Endothelial cell (in vitro differentiated cells): ENCODE data around the gene YWHAG. TPM values are rescaled to one million over a fixed set of nuclear protein-coding genes. Genes with fewer than 3 reads are reported as not detected.

ENCODE experiments used
- DNase-seq: peaks from one replicate; pipeline ENCODE4 v3.0.0; 2021; ENCODE audit warnings: low spot score
- H3K27ac Mint-ChIP-seq: one replicate; pipeline ENCODE4 v1.8.0; 2021; ENCODE audit warnings: mixed read lengths, inconsistent platforms; ENCODE audit not compliant: unreplicated experiment
- H3K27me3 Mint-ChIP-seq: one replicate; pipeline ENCODE4 v1.8.0; 2021; ENCODE audit warnings: mild to moderate bottlenecking, moderate library complexity, mixed read lengths, inconsistent platforms; ENCODE audit not compliant: unreplicated experiment
- H3K36me3 Mint-ChIP-seq: one replicate; pipeline ENCODE4 v1.8.0; 2021; ENCODE audit warnings: mild to moderate bottlenecking, low read depth, mixed read lengths, inconsistent platforms; ENCODE audit not compliant: unreplicated experiment
- H3K4me1 Mint-ChIP-seq: one replicate; pipeline ENCODE4 v1.8.0; 2021; ENCODE audit warnings: mild to moderate bottlenecking, mixed read lengths, inconsistent platforms; ENCODE audit not compliant: unreplicated experiment
- H3K4me3 Mint-ChIP-seq: one replicate; pipeline ENCODE4 v1.8.0; 2021; ENCODE audit warnings: mild to moderate bottlenecking, mixed read lengths, inconsistent platforms; ENCODE audit not compliant: unreplicated experiment
- H3K9me3 Mint-ChIP-seq: one replicate; pipeline ENCODE4 v1.8.0; 2021; ENCODE audit warnings: mixed read lengths, inconsistent platforms; ENCODE audit not compliant: unreplicated experiment
- CTCF ChIP-seq: fragments of 200-600 bp; sonication (generic); IDR thresholded peaks from one replicate; pipeline ENCODE4 v1.5.0; 2021; ENCODE audit warnings: antibody characterized with exemption; ENCODE audit not compliant: unreplicated experiment
- total RNA-seq: library from RNA; stranded (reverse); fragmentation: NEBNext Ultra II Directional; extraction: Animal tissue kit (Norgen Biotek cat#: 25700); gene quantifications from one replicate; pipeline ENCODE4 v1.2.1, GENCODE V29; 2021; ENCODE audit not compliant: unreplicated experiment

YWHAG gene
- total RNA-seq, 1 donor from 2014 or later, result 136 TPM

DNA sequence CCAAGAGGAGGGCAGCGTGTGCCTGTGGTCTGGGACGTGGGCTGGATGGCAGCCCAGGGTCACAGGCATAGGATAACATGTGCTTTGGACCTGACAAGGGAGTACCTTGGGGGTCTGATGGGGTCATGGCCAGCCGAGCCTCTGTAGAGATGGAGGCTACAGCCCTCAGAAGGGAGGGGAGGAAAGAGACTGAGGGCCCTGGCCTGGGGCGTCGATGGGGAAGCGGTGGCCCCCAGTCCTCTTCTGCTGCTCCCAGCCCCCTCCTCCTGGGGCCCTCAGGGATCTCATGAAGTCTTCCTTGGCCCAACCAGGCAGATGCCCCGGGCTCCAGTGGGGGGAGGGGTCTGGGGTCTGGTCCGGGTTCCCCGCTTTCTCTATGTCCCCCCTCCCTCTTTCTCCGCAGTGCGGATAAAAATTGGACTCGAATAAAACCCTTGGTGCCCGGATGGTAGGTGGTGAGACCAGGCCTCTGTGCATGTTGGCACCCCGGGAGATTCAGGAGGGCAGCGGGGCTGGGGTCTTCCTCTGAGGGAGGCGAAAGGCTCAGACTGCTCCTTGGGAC lies 71.9 kb downstream of the YWHAG start:
- no peaks in the 10 kb centered on the region for H3K9me3 Mint-ChIP-seq
- DNase-seq, result no peak
- TF ChIP-seq CTCF, result no peak
- H3K27ac Mint-ChIP-seq, result no peak overlapping the region
- H3K4me3 Mint-ChIP-seq, result no peak overlapping the region
- peaks cover 24% of the 10 kb centered on the region for H3K27me3 Mint-ChIP-seq
- peaks cover 11% of the 10 kb centered on the region for H3K36me3 Mint-ChIP-seq
- H3K4me1 Mint-ChIP-seq, result peaks cover 29% of the 10 kb centered on the region

DNA sequence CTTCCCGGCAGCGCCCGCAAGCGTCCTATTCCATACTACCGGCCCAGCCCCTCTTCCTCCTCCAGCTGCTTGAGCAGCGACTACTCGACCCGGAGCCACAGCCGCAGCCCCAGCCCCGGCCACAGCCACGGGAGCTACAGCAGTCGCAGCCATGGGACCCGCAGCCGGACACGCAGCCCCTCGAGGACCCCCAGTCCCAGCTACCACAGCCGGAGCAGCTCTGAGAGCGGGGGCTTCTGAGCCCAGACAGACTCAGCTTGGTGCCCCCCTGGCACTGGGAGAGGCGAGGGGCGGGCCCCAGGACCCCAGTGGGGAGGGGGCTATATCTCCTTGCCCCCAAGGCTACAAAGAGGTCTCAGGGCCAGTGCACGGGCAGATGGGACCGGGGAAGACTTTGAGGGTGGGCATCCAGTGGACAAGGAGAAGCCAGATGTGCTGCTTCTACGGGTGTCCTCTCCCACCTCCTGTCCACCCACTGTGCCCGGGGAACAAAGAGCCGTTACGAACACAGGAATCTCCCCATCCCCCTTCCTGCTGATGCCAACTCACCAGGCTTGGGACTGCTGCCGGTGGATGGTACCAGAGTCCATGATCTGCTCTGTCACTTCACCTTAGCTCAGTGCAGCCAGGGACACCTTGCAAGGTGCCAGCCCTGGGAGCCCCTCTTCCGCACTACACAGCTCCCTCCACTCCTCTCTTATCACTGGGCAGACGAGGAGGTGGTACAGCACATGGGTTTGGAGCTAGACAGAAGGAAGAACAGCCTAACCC lies 73.0 kb downstream of the YWHAG start:
- Mint-ChIP-seq H3K36me3 (peaks cover 12% of the 10 kb centered on the region), H3K4me1 (peaks cover 26% of the 10 kb centered on the region), H3K9me3 (no peaks in the 10 kb centered on the region), H3K27ac (no peak overlapping the region), H3K4me3 (no peak overlapping the region), H3K27me3 (peaks cover 28% of the 10 kb centered on the region)
- no peak for TF ChIP-seq CTCF
- no peak for DNase-seq

DNA sequence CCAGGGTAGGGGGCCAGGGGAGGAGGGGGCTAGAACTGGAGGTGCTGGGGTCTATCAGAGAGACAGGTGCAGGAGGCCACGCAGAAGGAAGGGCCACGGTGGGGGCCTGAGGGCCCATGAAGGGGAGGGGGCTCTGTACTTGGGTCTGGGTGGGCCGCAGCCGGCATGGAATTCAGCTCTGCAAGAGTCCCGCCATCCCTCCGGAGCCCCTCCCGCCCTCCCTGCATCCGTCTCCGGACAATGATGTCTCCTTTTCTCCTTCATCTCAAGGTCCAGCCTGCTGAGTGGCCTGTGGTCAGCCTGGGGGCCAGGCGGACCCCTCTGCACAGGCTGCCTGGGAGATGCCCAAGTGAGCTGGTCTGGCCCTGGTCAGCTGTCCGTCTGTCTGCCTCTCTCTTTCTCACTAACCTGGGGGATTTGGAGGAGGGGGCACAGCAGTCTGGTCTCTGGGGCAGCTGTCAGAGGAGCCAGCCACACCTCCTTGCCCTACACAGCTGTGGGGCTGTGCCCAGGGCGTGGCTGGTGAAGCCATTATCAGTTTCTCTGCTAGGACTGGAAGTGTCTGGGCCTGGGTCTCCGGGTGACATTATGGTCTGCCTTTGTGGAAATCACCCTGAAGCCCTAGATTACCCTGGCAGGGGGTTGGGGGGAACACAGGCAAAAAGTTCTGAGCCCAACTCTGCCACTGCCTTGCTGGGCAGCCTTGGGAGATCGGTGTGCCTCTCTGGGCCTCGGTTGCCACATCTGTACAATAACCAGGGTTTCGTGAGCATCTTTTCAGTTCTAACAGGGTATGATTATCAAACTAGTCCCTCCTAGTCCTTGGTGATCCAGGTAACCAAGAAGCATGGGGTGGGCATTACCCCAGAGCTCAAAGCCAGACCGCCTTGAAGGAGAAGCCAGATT lies 75.3 kb downstream of the YWHAG start:
- H3K4me3 Mint-ChIP-seq, result peak overlapping the region; percentile 86
- no peak for TF ChIP-seq CTCF
- peak overlapping the region; percentile 53 for H3K27ac Mint-ChIP-seq
- H3K9me3 Mint-ChIP-seq, result no peaks in the 10 kb centered on the region
- peaks cover 31% of the 10 kb centered on the region for H3K27me3 Mint-ChIP-seq
- peaks cover 18% of the 10 kb centered on the region for H3K4me1 Mint-ChIP-seq
- DNase-seq, result no peak
- H3K36me3 Mint-ChIP-seq, result peaks cover 18% of the 10 kb centered on the region

- Mint-ChIP-seq H3K4me1 (peaks cover 18% of the 10 kb centered on the region), H3K4me3 (peak overlapping the region; percentile 92), H3K27me3 (peaks cover 31% of the 10 kb centered on the region), H3K27ac (no peak overlapping the region), H3K9me3 (no peaks in the 10 kb centered on the region), H3K36me3 (peaks cover 18% of the 10 kb centered on the region)
- peak; percentile 55 for DNase-seq
- TF ChIP-seq CTCF, result no peak
These were observed 76.2 kb downstream of the YWHAG start for GRCh38 chr7:76282344-76283253.
